SH-SY5Y (cell line): Measurements from ENCODE around the gene CLEC1A.

Source experiments
- GATA2 ChIP-seq: IDR thresholded peaks from 2 replicates; pipeline ENCODE4 v1.6.1; 2011; ENCODE audit warnings: mild to moderate bottlenecking, low read depth, low read length
- GATA3 ChIP-seq: IDR thresholded peaks from 2 replicates; pipeline ENCODE4 v1.6.1; 2011; ENCODE audit warnings: low read depth, mild to moderate bottlenecking, low read length, moderate library complexity

DNA sequence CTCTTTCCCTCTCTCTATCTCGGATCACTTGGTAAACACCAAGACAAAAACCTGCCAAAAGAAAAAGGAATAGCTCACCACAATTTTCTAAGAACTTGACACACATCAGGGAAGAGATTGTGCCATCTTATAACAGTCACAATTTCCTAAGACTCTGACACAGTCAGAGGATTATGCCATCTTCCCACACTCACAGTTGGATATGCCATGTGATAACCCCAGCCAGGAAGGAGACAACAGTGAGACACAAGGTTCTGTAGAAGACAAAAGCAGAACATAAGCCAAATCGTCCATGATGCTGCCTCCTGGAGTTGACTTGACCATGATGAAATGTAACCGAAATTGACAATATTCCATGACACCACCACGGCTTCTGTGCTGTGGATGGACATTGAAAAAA, 71.1 kb downstream of the CLEC1A start:
- TF ChIP-seq GATA2 (no peak), GATA3 (no peak)
